ENCODE results near the gene CDX1.

GRCh38 chr5:150141544-150142184, 24.9 kb upstream of the CDX1 start:
- TF ChIP-seq SUZ12 (IDR thresholded peaks at IDR 0.05; ENCODE audit: extremely low read depth, insufficient read depth, insufficient read length): no peak
- TF ChIP-seq YY1 (IDR thresholded peaks at IDR 0.05; ENCODE audit: insufficient read depth, insufficient read length): no peak

Measured in NT2/D1 (cell line).